Kidney epithelial cell (primary cell): ENCODE results near the gene ARHGEF11. TPM values are rescaled to one million over a fixed set of nuclear protein-coding genes. Genes with fewer than 3 reads are reported as not detected.

Experiments
- DNase-seq: peaks from one replicate; pipeline ENCODE4 v3.0.0-alpha.2; 2010; ENCODE audit warnings: low read depth
- H3K27me3 ChIP-seq: 2 replicates; pipeline ENCODE4 v1.6.0; 2011; ENCODE audit warnings: low read length; ENCODE audit not compliant: control insufficient read depth, insufficient read depth
- H3K36me3 ChIP-seq: 2 replicates; pipeline ENCODE4 v1.5.1; 2011; ENCODE audit warnings: low read length; ENCODE audit not compliant: control insufficient read depth, insufficient read depth
- H3K4me3 ChIP-seq: 2 replicates; pipeline ENCODE4 v1.5.1; 2011; ENCODE audit warnings: low read depth, mild to moderate bottlenecking, control low read depth, low read length
- CTCF ChIP-seq: IDR thresholded peaks from 2 replicates; pipeline ENCODE4 v1.5.1; 2011; ENCODE audit warnings: mild to moderate bottlenecking, moderate library complexity, low read length, control low read depth, inconsistent platforms; ENCODE audit not compliant: insufficient read depth, poor library complexity, severe bottlenecking
- total RNA-seq: library from RNA; depleted of rRNA; stranded (reverse); fragments of >200 nt; gene quantifications from 2 replicates; pipeline ENCODE4 v1.2.3, GENCODE V29; 2015

ARHGEF11 gene
- total RNA-seq, 1 donor from 2014 or later = 29.2 TPM

DNA sequence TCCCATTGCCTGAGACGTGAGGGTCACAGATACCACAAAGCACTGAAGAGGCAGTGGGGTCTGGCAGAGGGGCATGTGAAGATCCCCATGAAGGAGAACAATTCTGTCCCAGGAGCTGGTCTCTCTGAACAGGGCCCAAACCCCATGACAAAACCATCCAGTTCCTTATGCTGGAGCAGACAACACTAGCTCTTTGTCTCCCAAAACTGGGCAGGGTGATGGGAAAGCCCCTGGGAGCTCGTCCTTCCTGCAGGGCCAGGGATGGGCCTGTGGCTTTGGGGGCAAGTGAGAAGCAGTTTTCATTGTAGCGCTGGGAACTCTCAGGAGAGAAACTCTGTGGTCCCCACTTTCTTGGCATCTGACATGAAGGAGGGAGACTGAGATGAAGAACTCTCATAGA, 45.2 kb upstream of the ARHGEF11 start:
- peaks cover 4% of the 10 kb centered on the region for H3K27me3 ChIP-seq
- TF ChIP-seq CTCF = no peak
- H3K4me3 ChIP-seq = no peak overlapping the region
- no peak for DNase-seq
- H3K36me3 ChIP-seq = no peaks in the 10 kb centered on the region

DNA sequence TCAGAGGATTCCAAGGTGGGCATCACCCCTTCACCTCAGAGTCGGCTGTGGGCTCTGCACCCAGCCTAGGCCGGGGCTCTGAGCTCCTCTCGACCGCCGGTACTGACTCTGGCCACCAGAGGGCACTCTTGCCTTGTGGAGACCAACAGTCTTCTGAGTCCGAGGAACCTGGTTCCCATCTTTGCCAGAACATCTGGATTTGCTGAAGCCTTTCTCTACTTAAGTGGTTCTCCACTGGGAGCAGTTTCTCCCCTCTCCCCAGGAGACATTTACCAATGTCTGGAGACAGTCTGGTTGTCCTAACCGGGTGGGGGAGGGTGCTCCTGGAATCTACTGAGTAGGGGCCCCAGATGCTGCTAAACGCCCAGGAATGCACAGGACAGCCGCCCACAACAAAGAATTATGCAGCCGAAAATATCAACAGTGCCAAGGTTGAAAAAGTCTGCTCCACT, 44.7 kb upstream of the ARHGEF11 start:
- peak; percentile 93 for TF ChIP-seq CTCF

DNA sequence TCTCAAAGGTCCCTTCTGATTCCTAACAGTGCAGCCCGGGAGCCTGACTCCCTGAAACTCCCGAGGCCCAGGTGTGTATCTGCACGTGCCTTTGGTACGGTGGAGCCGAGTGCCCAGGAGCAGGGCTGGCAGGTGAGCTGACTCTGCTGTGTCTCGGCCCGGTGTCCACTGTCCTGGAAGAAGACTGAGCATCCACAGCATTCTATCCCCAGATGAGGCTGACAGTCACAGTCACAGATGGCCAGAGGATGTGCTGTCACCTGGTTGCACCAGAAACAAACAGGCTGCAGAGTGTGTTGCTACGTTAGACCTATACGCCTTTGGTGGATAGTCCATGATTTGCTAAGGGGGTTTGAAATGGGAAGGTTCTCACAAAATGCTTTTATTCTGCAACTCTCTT, 44.2 kb upstream of the ARHGEF11 start:
- Histone ChIP-seq H3K36me3 (no peaks in the 10 kb centered on the region), H3K27me3 (peaks cover 4% of the 10 kb centered on the region), H3K4me3 (no peak overlapping the region)
- no peak for TF ChIP-seq CTCF
- no peak for DNase-seq

More for the DNA sequence above, 44.7 kb upstream of the ARHGEF11 start:
- no peak for DNase-seq
- Histone ChIP-seq H3K4me3 (no peak overlapping the region), H3K36me3 (no peaks in the 10 kb centered on the region), H3K27me3 (peaks cover 4% of the 10 kb centered on the region)

GRCh38 chr1:157088607-157089006, 43.1 kb upstream of the ARHGEF11 start:
- Histone ChIP-seq H3K36me3 (no peaks in the 10 kb centered on the region), H3K4me3 (no peak overlapping the region), H3K27me3 (peaks cover 4% of the 10 kb centered on the region)
- DNase-seq = no peak
- TF ChIP-seq CTCF = no peak

- no peak for TF ChIP-seq CTCF
Observed at GRCh38 chr1:157087030-157087429, 41.5 kb upstream of the ARHGEF11 start.

DNA sequence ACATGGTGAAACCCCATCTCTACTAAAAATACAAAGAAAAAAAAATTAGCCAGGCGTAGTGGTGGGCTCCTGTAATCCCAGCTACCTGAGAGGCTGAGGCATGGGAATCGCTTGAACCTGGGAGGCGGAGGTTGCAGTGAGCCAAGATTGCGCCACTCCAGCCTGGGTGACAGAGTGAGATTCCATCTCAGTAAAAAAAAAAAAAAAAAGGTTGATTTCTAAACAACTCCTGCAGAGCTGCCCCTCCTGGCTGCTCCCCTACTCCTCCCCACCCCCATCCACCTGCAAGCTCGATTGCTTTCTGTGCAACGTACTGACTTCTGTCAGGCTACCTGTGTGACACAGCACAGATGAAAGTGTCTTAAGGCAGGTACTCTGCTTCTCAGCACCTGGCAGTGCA, 40.8 kb upstream of the ARHGEF11 start:
- Histone ChIP-seq H3K27me3 (no peaks in the 10 kb centered on the region), H3K4me3 (no peak overlapping the region), H3K36me3 (no peaks in the 10 kb centered on the region)
- no peak for TF ChIP-seq CTCF
- DNase-seq = no peak

More at GRCh38 chr1:157087030-157087429, 41.5 kb upstream of the ARHGEF11 start:
- Histone ChIP-seq H3K27me3 (peaks cover 4% of the 10 kb centered on the region), H3K4me3 (no peak overlapping the region), H3K36me3 (no peaks in the 10 kb centered on the region)
- no peak for DNase-seq
